Measurements from ENCODE around the gene REXO4. TPM values are rescaled to one million over a fixed set of nuclear protein-coding genes. Genes with fewer than 3 reads are reported as not detected.

The REXO4 gene
- total and polyA plus RNA-seq, 2 of the 13 experiments (the other 11 are each of a cell fraction or from before 2014, with no cell fraction given) = 18.5 to 30.4 TPM

- no peak for TF ChIP-seq ATF2 (CRISPR knock-in tag; IDR thresholded peaks at IDR 0.05)
- TF ChIP-seq, protein P1, sequence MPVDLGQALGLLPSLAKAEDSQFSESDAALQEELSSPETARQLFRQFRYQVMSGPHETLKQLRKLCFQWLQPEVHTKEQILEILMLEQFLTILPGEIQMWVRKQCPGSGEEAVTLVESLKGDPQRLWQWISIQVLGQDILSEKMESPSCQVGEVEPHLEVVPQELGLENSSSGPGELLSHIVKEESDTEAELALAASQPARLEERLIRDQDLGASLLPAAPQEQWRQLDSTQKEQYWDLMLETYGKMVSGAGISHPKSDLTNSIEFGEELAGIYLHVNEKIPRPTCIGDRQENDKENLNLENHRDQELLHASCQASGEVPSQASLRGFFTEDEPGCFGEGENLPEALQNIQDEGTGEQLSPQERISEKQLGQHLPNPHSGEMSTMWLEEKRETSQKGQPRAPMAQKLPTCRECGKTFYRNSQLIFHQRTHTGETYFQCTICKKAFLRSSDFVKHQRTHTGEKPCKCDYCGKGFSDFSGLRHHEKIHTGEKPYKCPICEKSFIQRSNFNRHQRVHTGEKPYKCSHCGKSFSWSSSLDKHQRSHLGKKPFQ (CRISPR knock-in tag; IDR thresholded peaks at IDR 0.05; ENCODE audit: insufficient replicate concordance) = no peak
- TF ChIP-seq ZNF350 (CRISPR knock-in tag; IDR thresholded peaks at IDR 0.05; ENCODE audit: borderline replicate concordance, low read depth) = peak; percentile 18; the same call in 1 of the 2 replicates
- no peak for TF ChIP-seq ZNF331 (CRISPR knock-in tag; IDR thresholded peaks at IDR 0.05)
- peak; percentile 49; the same call in 1 of the 2 replicates for TF ChIP-seq ZNF292 (CRISPR knock-in tag; IDR thresholded peaks at IDR 0.05; ENCODE audit: borderline replicate concordance, low read depth)
- TF ChIP-seq, protein P2, sequence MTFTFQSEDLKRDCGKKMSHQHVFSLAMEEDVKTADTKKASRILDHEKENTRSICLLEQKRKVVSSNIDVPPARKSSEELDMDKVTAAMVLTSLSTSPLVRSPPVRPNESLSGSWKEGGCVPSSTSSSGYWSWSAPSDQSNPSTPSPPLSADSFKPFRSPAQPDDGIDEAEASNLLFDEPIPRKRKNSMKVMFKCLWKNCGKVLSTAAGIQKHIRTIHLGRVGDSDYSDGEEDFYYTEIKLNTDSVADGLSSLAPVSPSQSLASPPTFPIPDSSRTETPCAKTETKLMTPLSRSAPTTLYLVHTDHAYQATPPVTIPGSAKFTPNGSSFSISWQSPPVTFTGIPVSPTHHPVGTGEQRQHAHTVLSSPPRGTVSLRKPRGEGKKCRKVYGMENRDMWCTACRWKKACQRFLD (CRISPR knock-in tag; IDR thresholded peaks at IDR 0.05; ENCODE audit: borderline replicate concordance) = no peak
- TF ChIP-seq ZNF501 (CRISPR knock-in tag; IDR thresholded peaks at IDR 0.05) = 0 out of 2 replicates have a peak, but pooled peaks have one; percentile 26
- TF ChIP-seq SOX6 (IDR thresholded peaks at IDR 0.05) = no peak
- peak; percentile 47; the same call in 1 of the 2 replicates for TF ChIP-seq SOX6 (CRISPR knock-in tag; IDR thresholded peaks at IDR 0.05)
- TF ChIP-seq KDM2A (CRISPR knock-in tag; IDR thresholded peaks at IDR 0.05; ENCODE audit: borderline replicate concordance, low read depth) = peak; percentile 75; the same call in 1 of the 2 replicates
- no peak for TF ChIP-seq ZFP82 (CRISPR knock-in tag; IDR thresholded peaks at IDR 0.05; ENCODE audit: borderline replicate concordance)
- no peak for TF ChIP-seq ZNF382 (CRISPR knock-in tag; IDR thresholded peaks at IDR 0.05; ENCODE audit: borderline replicate concordance)
- TF ChIP-seq FOXM1 (CRISPR knock-in tag; IDR thresholded peaks at IDR 0.05) = no peak
- no peak for TF ChIP-seq MZF1 (CRISPR knock-in tag; IDR thresholded peaks at IDR 0.05; ENCODE audit: borderline replicate concordance)
- no peak for TF ChIP-seq MTERF4 (CRISPR knock-in tag; IDR thresholded peaks at IDR 0.05)
- TF ChIP-seq XRCC5 (optimal IDR thresholded peaks at IDR 0.05; ENCODE audit: low read length) = no peak
- no peak for TF ChIP-seq PCBP1 (IDR thresholded peaks at IDR 0.05; ENCODE audit: borderline replicate concordance, low read depth, low read length)
- peak; percentile 18; the same call in 1 of the 2 replicates for TF ChIP-seq ARID5B (CRISPR knock-in tag; IDR thresholded peaks at IDR 0.05)
Measured at GRCh38 chr9:133394687-133395271, 23.0 kb downstream of the REXO4 start (continued).
